COLO829 (cell line): ENCODE data around the gene GRM1.

ENCODE experiments used
- DNase-seq: peaks from one replicate; pipeline ENCODE4 v3.0.0; 2012; ENCODE audit warnings: low spot score

Gene GRM1

DNA sequence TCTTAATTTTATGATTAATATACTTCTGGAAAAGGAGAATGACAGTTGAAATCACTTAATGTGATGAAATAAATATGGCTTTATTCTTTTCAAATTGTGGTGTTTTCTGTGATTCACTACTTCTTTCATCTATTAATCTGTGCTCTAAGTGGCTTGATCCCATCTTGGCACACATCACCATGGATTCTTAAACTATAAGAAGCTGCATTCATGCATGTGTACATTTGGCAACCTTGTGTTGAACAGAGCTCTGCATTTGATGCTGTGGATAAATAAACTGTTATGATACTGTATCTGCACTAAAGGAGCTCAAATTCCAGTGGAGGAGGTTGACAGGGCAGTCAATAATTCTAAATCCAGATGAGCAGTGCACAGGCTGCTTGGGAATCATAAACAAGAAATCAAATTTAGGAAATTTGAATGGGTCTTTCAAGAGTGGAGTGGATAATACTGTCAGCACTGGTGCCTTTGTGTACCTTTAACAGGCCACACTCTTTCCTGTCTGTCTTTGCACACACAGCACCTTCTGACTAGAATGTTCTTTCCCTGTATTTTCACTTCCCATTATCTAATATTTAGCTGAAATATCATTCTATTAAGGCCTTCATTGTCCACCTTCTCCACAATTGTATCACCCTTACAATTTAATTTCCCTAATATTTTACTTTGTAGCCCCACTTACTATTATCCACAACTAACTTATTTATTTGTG, 252.9 kb downstream of the GRM1 start:
- peak; percentile 27 for DNase-seq

DNA sequence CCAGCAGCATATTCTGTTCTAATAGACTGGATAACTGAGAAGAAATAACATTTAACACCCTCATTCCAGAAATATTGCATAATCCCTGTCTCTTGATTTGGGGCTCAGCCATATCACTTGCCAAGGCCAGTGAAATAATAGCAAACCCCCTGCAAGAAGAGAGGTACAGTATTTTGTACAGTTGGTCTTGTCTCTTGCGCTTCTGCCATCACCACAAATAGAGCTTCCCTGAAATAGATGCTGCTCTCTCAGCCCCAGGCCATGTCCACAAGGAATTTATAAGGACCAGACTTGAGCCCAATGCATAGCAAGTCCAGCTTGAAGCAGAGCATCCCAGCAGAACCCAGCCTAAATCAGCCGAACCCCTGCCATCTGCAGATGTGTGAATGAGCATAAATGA, 254.0 kb downstream of the GRM1 start:
- DNase-seq: no peak

DNA sequence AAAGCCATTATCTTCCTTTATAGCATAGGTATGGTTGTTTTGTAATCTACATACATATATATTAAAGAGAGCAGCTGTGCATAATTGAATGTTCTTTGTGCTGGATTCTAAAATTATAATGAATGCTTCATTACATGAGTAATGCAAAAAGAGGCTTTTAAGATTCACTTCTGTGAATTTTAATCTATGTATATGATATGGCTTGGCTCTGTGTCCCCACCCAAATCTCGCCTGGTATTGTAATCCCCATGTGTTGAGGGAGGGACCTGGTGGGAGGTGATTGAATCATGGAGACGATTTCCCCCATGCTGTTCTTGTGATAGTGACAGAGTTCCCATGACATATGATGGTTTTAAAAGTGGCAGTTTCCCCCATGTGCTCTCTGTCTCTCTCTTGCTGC, 255.4 kb downstream of the GRM1 start:
- DNase-seq: no peak

DNA sequence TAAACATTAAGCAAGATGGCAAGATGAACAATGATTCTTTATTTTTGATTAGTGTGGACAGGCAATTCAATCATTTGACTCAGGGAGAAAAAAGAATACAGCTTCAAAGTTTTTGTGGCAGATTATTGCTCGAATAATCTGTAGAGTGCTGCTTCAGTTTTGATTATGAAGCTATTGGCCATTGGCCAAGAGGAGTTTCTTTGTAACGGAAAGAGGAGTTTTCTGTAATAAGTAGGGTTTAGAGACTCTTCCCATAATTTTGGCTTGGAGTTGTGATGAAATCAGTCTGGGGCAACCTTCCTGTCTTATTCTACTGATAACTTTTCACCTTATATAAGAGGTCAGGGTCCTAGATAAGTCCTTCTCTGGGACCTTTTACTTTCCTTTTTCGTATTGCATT, 258.1 kb downstream of the GRM1 start:
- no peak for DNase-seq

DNA sequence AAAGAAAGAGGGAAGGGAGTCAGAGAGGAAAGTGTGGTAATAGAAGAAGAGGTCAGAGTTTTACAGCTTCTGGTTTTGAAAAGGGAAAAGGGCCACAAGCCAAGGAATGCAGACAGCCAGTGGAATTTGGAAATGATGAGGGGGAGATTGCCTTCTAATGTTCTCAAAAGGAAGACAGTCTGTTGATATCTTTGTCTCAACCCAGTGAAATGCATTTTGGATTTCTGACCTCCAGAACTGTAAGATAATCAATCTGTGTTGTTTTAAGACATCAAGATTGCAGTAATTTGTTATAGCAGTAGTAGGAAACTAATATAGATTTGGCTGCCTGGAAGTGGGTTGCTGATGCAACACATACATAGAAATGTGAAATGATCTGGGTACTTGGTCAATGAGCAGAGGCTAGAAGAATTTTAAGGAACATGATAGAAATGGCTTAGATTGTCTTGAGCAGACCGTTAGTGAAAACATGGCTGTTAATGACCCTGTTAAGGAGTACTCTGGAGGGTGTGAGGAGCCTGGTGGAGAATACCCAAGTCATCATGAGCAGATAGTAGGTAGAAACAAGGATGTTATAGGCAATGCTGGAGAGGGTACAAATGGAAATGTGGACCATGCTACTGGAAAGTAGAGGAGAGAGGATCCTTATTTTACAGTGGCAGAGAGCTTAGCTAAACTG, 259.0 kb downstream of the GRM1 start:
- DNase-seq: no peak

DNA sequence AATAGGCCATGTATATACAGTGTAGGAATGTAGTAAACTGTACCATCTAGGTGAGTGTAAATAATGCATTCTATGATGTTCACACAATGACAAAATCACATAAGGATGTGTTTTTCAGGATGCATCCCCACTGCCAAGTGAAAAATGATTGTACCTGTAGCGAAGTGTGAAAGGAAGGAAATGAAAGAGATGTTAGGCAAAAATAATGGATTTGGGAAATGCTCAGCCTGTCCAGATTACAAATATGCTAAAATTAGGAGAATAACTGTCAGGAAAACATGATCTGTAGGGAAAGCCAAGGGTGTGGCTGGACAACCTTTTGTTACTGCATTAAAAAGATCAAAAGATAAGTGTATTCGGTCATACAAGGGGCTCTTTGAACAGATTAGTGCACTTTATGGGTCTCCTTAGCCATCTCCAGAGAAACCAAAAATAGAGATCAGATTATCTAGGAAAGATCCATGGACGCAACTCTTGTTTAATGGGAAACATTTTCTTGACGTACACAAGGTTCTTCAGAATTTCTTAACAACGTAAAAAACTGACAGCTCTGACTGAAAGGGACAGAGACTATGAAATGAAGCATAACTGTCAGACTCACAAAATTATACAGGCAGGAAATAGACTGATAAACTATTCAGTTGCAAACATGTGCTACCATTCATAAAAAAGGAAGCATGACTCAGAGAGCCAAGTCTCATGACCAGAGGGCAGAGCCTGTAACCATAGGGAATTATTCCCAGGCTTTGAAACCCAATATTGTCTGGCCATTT, 261.1 kb downstream of the GRM1 start:
- peak; percentile 78 for DNase-seq

DNA sequence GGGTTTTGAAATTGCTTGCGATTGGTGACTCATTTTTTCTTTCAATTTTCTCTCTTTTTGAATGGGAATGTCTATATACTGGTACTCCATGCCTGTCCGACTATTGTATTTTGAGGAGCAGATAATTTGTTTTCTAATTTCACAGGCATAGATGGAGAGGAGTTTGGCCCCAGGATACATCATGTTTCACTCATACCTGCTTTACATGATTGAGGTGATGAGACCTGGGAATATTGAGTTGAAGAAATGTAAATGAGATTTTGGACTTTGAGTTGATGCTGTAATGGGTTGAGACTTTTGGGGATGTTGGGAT, 261.7 kb downstream of the GRM1 start:
- no peak for DNase-seq

DNA sequence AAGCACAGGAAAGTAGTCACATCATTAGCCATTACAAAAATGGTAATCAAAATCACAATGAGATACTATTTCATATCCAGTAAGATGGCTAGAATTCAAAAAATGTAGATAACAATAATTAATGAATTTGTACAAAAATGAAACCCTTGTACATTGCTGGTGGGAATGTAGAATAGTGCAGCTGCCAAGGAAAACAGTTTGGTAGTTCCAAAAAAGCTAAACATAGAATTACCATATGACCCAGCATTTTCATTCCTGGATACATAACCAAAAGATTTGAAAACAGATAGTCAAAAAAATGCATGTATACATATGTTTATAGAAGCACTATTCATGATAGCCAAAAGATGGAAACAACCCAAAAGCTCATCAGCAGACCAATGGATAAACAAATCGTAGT, 263.6 kb downstream of the GRM1 start:
- DNase-seq: no peak

DNA sequence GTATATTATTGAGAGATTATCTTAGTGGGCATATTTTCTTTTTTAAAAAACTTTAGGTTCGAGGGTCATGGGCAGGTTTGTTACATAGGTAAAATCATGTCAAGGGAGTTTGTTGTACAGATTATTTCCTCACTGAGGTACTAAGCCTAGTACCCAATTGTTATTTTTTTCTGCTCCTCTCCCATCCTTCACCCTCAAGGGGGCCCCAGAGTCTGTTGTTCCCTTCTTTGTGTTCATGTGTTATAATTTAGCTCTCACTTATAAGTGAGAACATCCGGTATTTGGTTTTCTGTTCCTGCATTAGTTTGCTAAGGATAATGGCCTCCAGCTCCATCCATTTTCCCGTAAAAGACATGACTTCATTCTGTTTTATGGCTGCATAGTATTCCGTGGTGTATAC, 266.8 kb downstream of the GRM1 start:
- DNase-seq: no peak

DNA sequence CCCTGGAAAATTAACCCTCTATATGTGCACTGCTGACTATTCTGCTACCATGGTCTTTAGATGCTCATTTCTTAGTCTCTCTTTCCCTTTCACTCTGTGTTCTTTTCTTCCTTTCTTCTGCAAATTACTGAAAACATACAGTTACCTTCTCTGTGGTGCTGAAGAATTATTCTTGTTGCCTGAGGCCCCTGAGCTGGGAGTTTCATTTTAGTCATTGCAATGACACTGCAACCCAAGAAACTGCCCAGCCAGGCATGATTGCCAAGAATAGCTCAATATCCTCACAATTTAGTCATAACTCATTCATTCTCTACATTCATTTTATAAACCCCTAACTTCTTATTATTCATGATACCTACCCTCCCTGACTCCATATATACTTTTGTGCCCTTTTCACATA, 269.0 kb downstream of the GRM1 start:
- no peak for DNase-seq

DNA sequence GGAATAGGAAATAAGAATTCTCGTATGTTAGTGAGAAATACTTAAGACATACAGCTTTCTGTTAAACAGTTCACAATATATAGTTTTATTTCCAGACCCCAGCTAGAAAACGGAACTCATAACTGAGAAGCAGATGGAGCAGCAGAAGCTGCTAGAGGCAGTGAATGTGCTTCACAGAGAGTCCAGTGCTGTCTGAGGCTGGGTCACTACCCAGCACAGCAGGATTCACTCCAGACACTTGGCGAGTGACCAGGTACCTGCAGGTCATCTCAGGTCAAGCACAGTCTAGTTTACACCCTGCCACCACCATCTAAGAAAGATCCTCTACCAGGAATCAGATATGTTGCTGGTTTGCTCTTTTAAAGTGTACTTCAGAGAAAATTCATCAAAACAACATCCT, 271.7 kb downstream of the GRM1 start:
- DNase-seq: no peak

DNA sequence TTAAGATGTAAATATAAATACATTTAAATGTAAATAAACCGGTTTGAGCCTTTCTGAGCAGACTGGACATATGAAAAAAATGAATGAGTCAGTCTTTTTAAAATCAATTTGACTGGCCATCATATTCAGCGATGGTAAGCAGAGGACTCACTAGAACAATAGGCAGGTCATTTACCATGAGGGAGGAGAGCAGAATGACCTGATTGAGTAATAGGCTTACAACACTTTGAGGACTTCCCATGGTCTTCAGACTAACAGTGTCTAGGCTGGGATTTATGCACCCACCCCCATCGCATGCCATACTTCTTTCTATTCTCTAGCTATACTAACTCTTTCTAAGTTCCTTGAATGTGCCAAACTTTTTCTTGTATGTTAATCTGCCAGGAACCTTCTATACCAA, 272.9 kb downstream of the GRM1 start:
- no peak for DNase-seq

DNA sequence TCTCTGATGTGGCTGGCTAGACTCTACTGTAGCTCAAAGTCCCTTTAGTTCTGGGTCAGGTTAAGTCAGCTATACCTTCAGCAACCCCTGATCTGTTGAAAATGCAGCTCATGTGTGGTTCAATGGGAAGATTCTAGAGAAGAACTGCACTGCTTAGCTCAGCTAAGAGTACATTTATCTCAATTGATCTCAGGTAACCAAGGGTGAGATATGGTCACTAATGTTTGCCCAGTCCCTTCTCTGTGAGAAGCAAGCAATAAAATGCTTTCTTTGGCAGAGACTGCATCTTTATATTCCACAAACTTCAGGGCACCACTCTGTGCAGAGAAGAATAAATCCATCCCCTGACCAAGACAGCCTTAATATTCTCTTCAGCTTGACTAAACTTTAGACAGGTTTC, 274.1 kb downstream of the GRM1 start:
- DNase-seq: no peak

DNA sequence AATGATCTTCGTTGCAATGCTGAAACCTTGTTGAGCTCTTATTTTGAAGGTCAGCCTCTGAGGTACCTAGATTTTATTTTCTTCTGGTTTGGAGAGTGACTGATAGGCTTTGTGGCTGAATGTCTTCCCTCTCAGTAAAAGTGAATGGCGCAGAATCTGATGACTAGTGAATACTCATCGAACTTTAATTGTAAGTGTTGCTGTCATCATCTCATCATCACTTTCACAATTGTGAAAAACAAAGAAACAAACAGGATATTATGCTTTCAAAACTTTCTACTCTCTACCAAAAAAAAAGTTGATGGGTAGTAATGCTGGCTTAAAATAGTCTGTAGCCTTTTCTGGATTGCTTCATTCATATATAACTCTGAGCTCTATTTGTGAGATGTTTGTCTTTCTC, 275.3 kb downstream of the GRM1 start:
- no peak for DNase-seq

DNA sequence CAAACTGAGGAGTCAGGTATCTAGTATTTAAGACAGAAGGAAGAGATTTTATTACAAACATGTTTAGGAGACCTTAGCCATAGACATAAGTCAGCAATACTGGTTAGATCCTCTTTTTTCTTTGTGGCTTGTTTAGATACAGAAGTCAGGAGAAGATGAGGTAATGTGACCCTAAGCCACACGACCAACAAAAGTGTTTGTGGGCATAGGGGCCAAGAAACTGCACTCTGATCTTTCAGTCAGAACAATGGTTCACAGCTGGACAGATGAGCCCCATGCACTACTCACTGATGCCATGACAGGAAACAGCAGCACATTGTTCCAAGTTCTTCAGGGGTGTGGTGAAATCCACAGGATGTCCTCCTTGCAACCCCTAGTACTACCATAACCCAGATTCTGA, 276.2 kb downstream of the GRM1 start:
- no peak for DNase-seq

DNA sequence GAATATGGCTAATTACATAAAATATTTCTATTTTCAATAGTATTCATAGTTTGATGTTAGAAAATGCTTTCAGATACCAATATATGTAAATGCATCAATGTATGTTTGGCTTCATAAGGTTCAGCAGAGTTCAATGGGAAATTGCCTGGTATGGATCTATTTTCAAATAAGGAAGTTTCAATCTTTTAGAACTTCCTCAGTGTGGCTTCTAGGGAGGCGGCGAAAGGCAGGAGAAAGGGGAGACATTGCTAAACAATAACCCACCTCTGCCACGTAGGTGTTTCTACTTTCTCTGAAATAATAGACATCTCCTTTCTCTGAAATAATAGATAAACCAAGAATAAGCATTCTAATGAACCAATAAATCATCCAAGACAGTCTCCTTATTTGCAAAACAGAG, 277.1 kb downstream of the GRM1 start:
- no peak for DNase-seq

DNA sequence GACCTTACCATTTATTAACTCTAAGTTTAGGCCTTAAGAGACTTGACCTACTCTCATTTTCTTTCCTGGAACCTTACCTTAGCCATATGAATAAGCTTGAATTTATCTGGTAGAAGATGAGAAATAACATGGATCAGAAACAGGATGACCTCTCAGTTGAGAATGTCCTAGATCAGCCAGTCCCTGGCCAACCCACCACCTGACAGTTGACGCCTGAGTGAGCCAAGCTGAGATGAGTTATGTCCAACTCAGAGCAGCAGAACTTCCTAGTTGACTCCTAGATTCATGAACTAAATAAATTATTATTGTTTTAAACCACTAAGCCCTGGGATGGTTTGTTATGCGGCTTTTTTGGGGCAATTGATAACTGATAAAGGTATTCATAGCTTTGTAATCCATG, 281.8 kb downstream of the GRM1 start:
- DNase-seq: no peak

DNA sequence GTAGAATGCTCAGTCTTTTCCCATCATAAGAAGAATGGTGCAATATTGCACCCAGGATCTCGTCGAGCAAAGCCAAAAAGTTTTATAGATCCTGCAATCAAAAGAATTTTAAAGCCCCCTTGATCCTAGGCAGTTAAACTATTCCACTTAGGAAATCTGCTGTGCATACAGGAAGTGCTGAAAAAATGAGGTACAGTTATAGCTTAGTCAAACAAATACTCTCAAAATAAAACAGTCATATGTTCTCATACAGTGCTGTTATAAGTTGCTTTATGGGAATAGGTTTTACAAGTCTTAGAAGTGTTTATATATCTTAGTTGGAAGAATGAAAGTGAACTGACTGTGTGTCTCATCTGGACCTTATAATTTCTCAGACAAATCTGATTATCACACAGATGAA, 282.2 kb downstream of the GRM1 start:
- no peak for DNase-seq

DNA sequence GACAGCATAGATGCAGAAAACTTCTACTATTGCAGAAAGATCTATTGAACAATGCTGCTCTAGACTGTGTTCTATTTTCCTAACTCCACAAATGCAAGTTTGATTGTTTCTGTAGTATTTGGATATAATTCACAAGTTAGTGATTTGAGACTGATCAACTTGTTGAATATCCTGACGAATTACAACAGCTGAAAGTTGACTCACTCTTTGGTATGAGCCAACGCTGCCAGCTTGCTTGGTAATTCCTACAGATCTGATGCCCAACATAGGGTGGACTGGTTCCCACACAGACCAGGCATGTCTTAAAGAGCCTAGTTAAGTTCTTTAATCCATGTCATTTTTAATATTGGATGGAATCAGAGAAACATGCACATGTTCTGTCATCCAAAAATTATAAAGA, 283.7 kb downstream of the GRM1 start:
- no peak for DNase-seq

DNA sequence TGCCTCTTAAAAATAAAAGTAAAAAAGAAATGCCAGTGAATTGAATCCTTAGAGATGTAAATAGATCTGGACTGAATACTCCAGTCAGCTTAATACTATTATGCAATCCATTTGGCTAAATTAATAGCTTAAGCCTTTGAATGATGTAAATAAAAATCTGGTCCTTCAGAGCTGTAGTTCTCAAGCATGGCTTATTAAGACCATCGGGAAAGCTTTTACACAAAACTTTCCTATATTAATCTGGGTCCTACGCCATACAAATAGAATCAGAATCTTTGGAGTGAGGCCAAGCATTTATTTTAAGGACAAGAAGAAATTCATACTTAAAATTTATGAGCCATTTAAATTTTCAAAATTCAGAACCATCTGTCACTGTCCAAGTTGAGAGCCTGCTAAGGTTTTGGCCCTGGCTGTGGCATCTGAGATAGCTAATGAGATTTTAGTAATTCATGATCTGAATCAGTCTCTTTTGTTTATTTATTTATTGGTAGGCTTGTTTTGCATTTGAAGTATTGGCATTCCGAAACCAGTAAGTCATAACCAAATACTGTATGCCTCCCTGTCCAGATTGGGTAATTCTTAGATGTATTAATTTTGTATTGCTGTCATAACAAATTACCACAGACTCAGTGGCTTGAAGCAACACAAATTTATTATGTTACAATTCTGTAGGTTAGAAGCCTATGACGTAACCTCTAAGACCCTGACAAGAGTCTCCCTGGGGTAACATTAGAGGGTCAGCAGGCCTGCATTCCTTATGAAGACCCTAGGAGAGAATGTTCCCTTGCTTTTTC, 286.7 kb downstream of the GRM1 start:
- no peak for DNase-seq

DNA sequence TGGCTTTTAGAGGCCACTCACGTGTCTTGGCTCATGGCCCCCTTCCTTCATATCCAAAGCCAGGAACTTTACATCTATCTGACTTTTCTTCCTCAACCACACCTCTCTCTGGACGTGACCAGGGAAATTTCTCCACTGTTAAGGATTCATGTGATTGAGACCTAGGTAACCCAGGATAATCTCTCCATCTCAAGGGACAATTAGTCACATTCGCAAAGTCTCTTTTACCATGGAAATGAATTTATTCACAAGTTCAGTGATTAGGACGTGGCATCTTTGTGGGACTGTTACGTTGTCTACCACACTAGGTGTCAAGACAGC, 287.3 kb downstream of the GRM1 start:
- no peak for DNase-seq

DNA sequence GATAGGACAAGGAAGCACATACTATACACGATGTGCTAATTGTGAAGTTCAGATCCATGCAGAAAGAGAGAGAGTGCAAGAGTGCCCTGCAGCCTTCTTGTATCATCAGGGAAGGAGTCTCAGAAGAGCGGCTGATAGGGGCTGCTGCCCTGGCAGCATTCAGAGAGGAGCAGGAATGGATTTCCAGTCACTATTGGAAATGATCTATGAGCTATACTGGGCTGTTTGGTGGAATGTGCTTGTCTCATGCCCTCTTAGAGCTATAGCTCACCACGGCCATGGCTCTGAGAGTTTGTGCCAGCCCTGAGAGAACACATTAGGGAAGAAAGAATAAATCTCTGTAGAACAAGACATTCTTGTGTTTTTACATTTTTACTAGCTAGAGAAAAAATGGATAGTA, 302.2 kb downstream of the GRM1 start:
- no peak for DNase-seq

DNA sequence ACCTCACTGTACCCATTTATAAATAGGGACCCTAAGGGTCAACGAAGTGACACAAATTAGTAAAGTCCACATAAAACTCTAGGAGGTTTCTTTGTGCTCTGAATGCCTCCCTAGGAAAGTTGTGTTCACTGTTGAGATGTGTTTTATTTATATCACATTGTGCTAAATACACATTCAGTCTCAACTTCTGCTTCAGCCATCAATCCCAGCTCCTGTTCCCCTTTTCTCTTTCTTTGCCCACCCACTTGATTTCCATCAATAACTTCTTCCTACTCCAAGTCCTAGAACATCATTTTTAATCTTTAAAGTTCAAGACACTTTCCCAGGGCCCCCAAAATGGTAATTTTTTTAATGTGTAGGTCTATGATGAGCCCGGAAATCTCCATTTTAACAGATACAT, 306.5 kb downstream of the GRM1 start:
- no peak for DNase-seq
